ENCODE measurements around the gene TMPRSS9.

- TF ChIP-seq, protein P1, sequence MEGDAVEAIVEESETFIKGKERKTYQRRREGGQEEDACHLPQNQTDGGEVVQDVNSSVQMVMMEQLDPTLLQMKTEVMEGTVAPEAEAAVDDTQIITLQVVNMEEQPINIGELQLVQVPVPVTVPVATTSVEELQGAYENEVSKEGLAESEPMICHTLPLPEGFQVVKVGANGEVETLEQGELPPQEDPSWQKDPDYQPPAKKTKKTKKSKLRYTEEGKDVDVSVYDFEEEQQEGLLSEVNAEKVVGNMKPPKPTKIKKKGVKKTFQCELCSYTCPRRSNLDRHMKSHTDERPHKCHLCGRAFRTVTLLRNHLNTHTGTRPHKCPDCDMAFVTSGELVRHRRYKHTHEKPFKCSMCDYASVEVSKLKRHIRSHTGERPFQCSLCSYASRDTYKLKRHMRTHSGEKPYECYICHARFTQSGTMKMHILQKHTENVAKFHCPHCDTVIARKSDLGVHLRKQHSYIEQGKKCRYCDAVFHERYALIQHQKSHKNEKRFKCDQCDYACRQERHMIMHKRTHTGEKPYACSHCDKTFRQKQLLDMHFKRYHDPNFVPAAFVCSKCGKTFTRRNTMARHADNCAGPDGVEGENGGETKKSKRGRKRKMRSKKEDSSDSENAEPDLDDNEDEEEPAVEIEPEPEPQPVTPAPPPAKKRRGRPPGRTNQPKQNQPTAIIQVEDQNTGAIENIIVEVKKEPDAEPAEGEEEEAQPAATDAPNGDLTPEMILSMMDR (IDR thresholded peaks at IDR 0.05; ENCODE audit: low read length), result no peak
- no peak for TF ChIP-seq EZH2 (IDR thresholded peaks at IDR 0.05; ENCODE audit: borderline replicate concordance, low read length)
Measured at GRCh38 chr19:2428756-2429711, 69.0 kb downstream of the TMPRSS9 start.
